HCT116 (cell line): ENCODE measurements around the gene CX3CR1. TPM values are rescaled to one million over a fixed set of nuclear protein-coding genes. Genes with fewer than 3 reads are reported as not detected.

Experiments used
- ATAC-seq: fragments of 200-7000 bp; cut with Tn5 transposase; 2 replicates; pipeline ENCODE4 v1.9.1; 2020; ENCODE audit warnings: mild to moderate bottlenecking, moderate library complexity
- BruUV-seq: library from RNA; stranded (reverse); fragments of 400-500 nt; replicated peaks from 2 replicates; lab custom pipeline; 2021; lab: Mats Ljungman, UMichigan
- CTCF ChIA-PET: fragments of 300-600 bp; sonication (Branson Sonifier 250); formaldehyde crosslinking; loops from one replicate; lab custom pipeline; 2021; ENCODE audit warnings: antibody characterized with exemption; lab: Charles Lee
- POLR2A ChIA-PET: fragments of 300-600, 350-600 bp; sonication (Branson Sonifier 250); formaldehyde crosslinking; loops from one replicate; lab custom pipeline; 2021; ENCODE audit warnings: antibody characterized with exemption; lab: Charles Lee
- RAD21 ChIA-PET, 2 experiments: fragments of 300-600 bp; sonication (Branson Sonifier 250); formaldehyde crosslinking; loops; one replicate each; lab custom pipeline; 2023; ENCODE audit warnings: low total read pairs in 2 of 2; ENCODE audit not compliant: uncharacterized antibody in 2 of 2, unreplicated experiment in 2 of 2, low non-redundant PET in 1 of 2; lab: Charles Lee
- DNase-seq: peaks from one replicate; pipeline ENCODE4 v3.0.0-alpha.2; 2010; ENCODE audit warnings: low read depth, low spot score
- H2AFZ ChIP-seq: fragments of 200-600 bp; shearing (Covaris generic), sonication (generic); 2 replicates; pipeline ENCODE4 v1.6.1; 2017; ENCODE audit warnings: low read depth, mixed run types, mixed read lengths, antibody characterized with exemption, low read length; ENCODE audit not compliant: poor library complexity, severe bottlenecking
- H3K27ac ChIP-seq: 2 replicates; pipeline ENCODE4 v1.5.1; 2012; ENCODE audit warnings: low read depth, low read length
- H3K27me3 ChIP-seq: fragments of 200-600 bp; sonication (generic); 2 replicates; pipeline ENCODE4 v1.6.1; 2016; ENCODE audit warnings: mixed run types, low read length, mixed read lengths; ENCODE audit not compliant: insufficient read depth
- H3K36me3 ChIP-seq, 2 experiments: fragments of 200-500 bp in 1 of 2; fragments of 200-600 bp in 1 of 2; sonication (Bioruptor generic) in 1 of 2; sonication (generic) in 1 of 2; 2 replicates each; pipeline versions ENCODE4 v1.5.1 to v1.6.1; 2014 to 2016; ENCODE audit warnings: low read length in 2 of 2, inconsistent platforms in 1 of 2, mixed read lengths in 1 of 2, mixed run types in 1 of 2; ENCODE audit not compliant: insufficient read depth in 2 of 2, control insufficient read depth in 1 of 2
- H3K4me1 ChIP-seq, 2 experiments: fragments of 200-600 bp in 1 of 2; sonication (generic) in 1 of 2; 2 replicates each; pipeline versions ENCODE4 v1.5.1 to v1.6.1; 2012 to 2017; ENCODE audit warnings: low read length in 2 of 2, inconsistent platforms in 1 of 2, mild to moderate bottlenecking in 1 of 2, mixed read lengths in 1 of 2, mixed run types in 1 of 2, moderate library complexity in 1 of 2; ENCODE audit not compliant: insufficient read depth in 2 of 2, control insufficient read depth in 1 of 2
- H3K4me2 ChIP-seq: fragments of 200-600 bp; sonication (generic); 2 replicates; pipeline ENCODE4 v1.6.1; 2017; ENCODE audit warnings: mixed run types, low read length, mixed read lengths
- H3K4me3 ChIP-seq, 2 experiments: fragments of 200-600 bp in 1 of 2; sonication (generic) in 1 of 2; replicated peaks in 1 of 2; 2 replicates each; pipeline ENCODE4 v1.5.1; 2011 to 2016; ENCODE audit warnings: low read length in 2 of 2, control low read depth in 1 of 2, low read depth in 1 of 2, mild to moderate bottlenecking in 1 of 2, mixed read lengths in 1 of 2, mixed run types in 1 of 2
- H3K79me2 ChIP-seq: fragments of 200-600 bp; sonication (generic); 2 replicates; pipeline ENCODE4 v1.6.1; 2017; ENCODE audit warnings: mild to moderate bottlenecking, mixed run types, low read length, moderate library complexity, mixed read lengths; ENCODE audit not compliant: insufficient read depth
- H3K9ac ChIP-seq: fragments of 200-600 bp; sonication (generic); 2 replicates; pipeline ENCODE4 v1.6.1; 2016; ENCODE audit warnings: low read length, mixed read lengths
- H3K9me2 ChIP-seq: fragments of 200-600 bp; sonication (generic), shearing (Covaris generic); 2 replicates; pipeline ENCODE4 v1.6.1; 2017; ENCODE audit warnings: mixed run types, mild to moderate bottlenecking, moderate library complexity; ENCODE audit not compliant: insufficient read depth
- H3K9me3 ChIP-seq, 2 experiments: fragments of 200-500 bp in 1 of 2; fragments of 200-600 bp in 1 of 2; sonication (Bioruptor generic) in 1 of 2; sonication (generic) in 1 of 2; 2 replicates each; pipeline ENCODE4 v1.6.1; 2014 to 2017; ENCODE audit warnings: low read length in 2 of 2, mixed read lengths in 2 of 2, inconsistent platforms in 1 of 2, low read depth in 1 of 2, mild to moderate bottlenecking in 1 of 2, mixed run types in 1 of 2, moderate library complexity in 1 of 2; ENCODE audit not compliant: control insufficient read depth in 1 of 2, insufficient read depth in 1 of 2
- H4K20me1 ChIP-seq: fragments of 200-600 bp; sonication (generic), shearing (Covaris generic); 2 replicates; pipeline ENCODE4 v1.6.1; 2017; ENCODE audit warnings: mixed run types, mild to moderate bottlenecking, moderate library complexity; ENCODE audit not compliant: insufficient read depth
- CBX3 ChIP-seq: IDR thresholded peaks from 2 replicates; pipeline ENCODE4 v1.6.1; 2012; ENCODE audit warnings: low read depth
- CTCF ChIP-seq, 3 experiments: fragments of 200-600 bp in 1 of 3; sonication (generic) in 1 of 3; IDR thresholded peaks in 2 of 3; conservative IDR thresholded peaks in 1 of 3; 2 replicates each; pipeline ENCODE4 v1.5.1; 2012 to 2017; ENCODE audit warnings: low read depth in 2 of 3, low read length in 2 of 3, antibody characterized with exemption in 1 of 3, borderline replicate concordance in 1 of 3, control low read depth in 1 of 3, mild to moderate bottlenecking in 1 of 3, mixed read lengths in 1 of 3, mixed run types in 1 of 3, moderate library complexity in 1 of 3; ENCODE audit not compliant: insufficient read depth in 1 of 3
- ELF1 ChIP-seq: IDR thresholded peaks from 2 replicates; pipeline ENCODE4 v1.6.1; 2012; ENCODE audit warnings: low read depth, borderline replicate concordance
- EZH2phosphoT487 ChIP-seq: fragments of 200-600 bp; IDR thresholded peaks from 2 replicates; pipeline ENCODE4 v1.6.1; 2018; ENCODE audit warnings: antibody characterized with exemption, borderline replicate concordance
- FOSL1 ChIP-seq: IDR thresholded peaks from 2 replicates; pipeline ENCODE4 v1.6.1; 2012; ENCODE audit warnings: low read depth
- MAX ChIP-seq: IDR thresholded peaks from 2 replicates; pipeline ENCODE4 v1.6.1; 2012
- POLR2A ChIP-seq: IDR thresholded peaks from 2 replicates; pipeline ENCODE4 v1.7.0; 2011; ENCODE audit warnings: borderline replicate concordance; ENCODE audit not compliant: insufficient read depth, insufficient read length; ENCODE audit errors: extremely low read depth
- RAD21 ChIP-seq: IDR thresholded peaks from 2 replicates; pipeline ENCODE4 v1.6.1; 2012; ENCODE audit warnings: low read depth, mild to moderate bottlenecking
- SP1 ChIP-seq: IDR thresholded peaks from 2 replicates; pipeline ENCODE4 v1.6.1; 2012; ENCODE audit warnings: low read depth
- YY1 ChIP-seq: IDR thresholded peaks from 2 replicates; pipeline ENCODE4 v1.6.1; 2011; ENCODE audit warnings: low read length, low read depth, moderate library complexity, mild to moderate bottlenecking; ENCODE audit not compliant: insufficient replicate concordance; ENCODE audit errors: extremely low read depth
- ZBTB33 ChIP-seq: IDR thresholded peaks from 2 replicates; pipeline ENCODE4 v1.6.1; 2011; ENCODE audit warnings: mild to moderate bottlenecking, low read length, moderate library complexity; ENCODE audit not compliant: insufficient replicate concordance; ENCODE audit errors: extremely low read depth
- ZFX ChIP-seq: fragments of 450-650 bp; IDR thresholded peaks from 2 replicates; pipeline ENCODE4 v1.6.1; 2017
- intact Hi-C: fragments of 100-400 bp; cut with micrococcal nuclease; formaldehyde crosslinking; loops from 2 replicates; pipeline ENCODE4 v1.10.0; 2022
- total RNA-seq: library from RNA; stranded (reverse); gene quantifications from one replicate; pipeline ENCODE4 v1.2.1, GENCODE V29; 2021; ENCODE audit not compliant: unreplicated experiment

CX3CR1 gene
- total RNA-seq, 1 experiment from 2014 or later: 0.10 TPM

- ChIA-PET RAD21 (interaction anchor here in 1 of 2 experiments (1.1 kb wide), 1 partner anchor 165 kb away, joined by 5 read pairs; no protein-coding TSS in a partner anchor), CTCF (interaction anchor here (1.8 to 8.2 kb wide), 3 partner anchors 99 to 182 kb away, joined by 6 to 184 read pairs (median 112); partner anchors contain the start of genes GORASP1, TTC21A and XIRP1), POLR2A (no interaction called here)
- H3K9me3 ChIP-seq: no peaks in the 10 kb centered on the region
- no peaks in the 10 kb centered on the region for H3K27me3 ChIP-seq
- H3K9ac ChIP-seq: no peak overlapping the region
- no peaks in the 10 kb centered on the region for H3K36me3 ChIP-seq
- no peak overlapping the region for H3K4me2 ChIP-seq
- no peaks in the 10 kb centered on the region for H4K20me1 ChIP-seq
- H2AFZ ChIP-seq: no peak overlapping the region
- H3K27ac ChIP-seq: no peak overlapping the region
- no peak overlapping the region for H3K4me3 ChIP-seq
- H3K4me1 ChIP-seq: peaks cover 0 to 7% of the 10 kb centered on the region in 2 experiments; a peak in 1 of 4 replicates
- ATAC-seq: no peak
- H3K9me2 ChIP-seq: no peaks in the 10 kb centered on the region
- intact Hi-C loops: loop anchor here (5.0 kb wide), 1 partner anchor 238 kb away; the partner anchor contains the start of genes SCN11A and WDR48
- TF ChIP-seq ELF1 (no peak), ZFX (no peak), FOSL1 (no peak), EZH2phosphoT487 (no peak), POLR2A (no peak), CTCF (IDR thresholded peaks at IDR 0.05 in 2 of 3, conservative IDR thresholded peaks at IDR 0.05 in 1 of 3; ENCODE audit: borderline replicate concordance in 1 of 3, insufficient read depth in 1 of 3, low read depth in 2 of 3, low read length in 2 of 3) (no peak), RAD21 (no peak), MAX (no peak), SP1 (no peak), CBX3 (no peak), YY1 (no peak), ZBTB33 (no peak)
- no TSS peak for BruUV-seq
- H3K79me2 ChIP-seq: no peaks in the 10 kb centered on the region
- DNase-seq: no peak
Observed at GRCh38 chr3:39290255-39290654, 10.4 kb upstream of the CX3CR1 start.
